PC-3 (cell line): ENCODE data around the gene PNN.

ENCODE experiments used
- EZH2 ChIP-seq: fragments of 300-600 bp; sonication (generic); IDR thresholded peaks from one replicate; pipeline ENCODE4 v1.6.1; 2017; ENCODE audit warnings: antibody characterized with exemption, mild to moderate bottlenecking, low read length; ENCODE audit not compliant: unreplicated experiment
- TF ChIP-seq, protein P1 (sequence below): fragments of 300-600 bp; sonication (generic); conservative IDR thresholded peaks from 2 replicates; pipeline ENCODE4 v1.5.1; 2017; ENCODE audit warnings: antibody characterized with exemption, low read depth, mild to moderate bottlenecking, low read length

DNA sequence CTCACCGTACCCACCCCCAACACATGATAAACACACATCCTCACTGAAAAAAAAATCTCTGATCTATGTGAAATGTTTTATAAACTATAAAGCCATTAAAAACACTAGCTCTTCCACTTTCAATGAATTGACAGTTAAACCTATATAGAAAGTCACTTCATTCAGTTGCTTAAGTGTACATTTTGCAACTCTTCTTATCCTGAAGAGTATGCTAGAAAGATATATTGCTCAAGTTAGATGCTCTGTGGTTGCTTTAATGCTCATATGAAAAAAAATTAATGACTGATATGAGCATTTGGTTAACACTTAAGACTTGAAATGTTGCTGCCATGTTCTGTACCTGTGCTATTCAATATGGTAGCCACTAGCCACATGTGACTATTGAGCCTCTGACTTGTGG is 37.6 kb downstream of the PNN start:
- TF ChIP-seq, protein P1, sequence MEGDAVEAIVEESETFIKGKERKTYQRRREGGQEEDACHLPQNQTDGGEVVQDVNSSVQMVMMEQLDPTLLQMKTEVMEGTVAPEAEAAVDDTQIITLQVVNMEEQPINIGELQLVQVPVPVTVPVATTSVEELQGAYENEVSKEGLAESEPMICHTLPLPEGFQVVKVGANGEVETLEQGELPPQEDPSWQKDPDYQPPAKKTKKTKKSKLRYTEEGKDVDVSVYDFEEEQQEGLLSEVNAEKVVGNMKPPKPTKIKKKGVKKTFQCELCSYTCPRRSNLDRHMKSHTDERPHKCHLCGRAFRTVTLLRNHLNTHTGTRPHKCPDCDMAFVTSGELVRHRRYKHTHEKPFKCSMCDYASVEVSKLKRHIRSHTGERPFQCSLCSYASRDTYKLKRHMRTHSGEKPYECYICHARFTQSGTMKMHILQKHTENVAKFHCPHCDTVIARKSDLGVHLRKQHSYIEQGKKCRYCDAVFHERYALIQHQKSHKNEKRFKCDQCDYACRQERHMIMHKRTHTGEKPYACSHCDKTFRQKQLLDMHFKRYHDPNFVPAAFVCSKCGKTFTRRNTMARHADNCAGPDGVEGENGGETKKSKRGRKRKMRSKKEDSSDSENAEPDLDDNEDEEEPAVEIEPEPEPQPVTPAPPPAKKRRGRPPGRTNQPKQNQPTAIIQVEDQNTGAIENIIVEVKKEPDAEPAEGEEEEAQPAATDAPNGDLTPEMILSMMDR = no peak
- no peak for TF ChIP-seq EZH2
